Omental fat pad (tissue), 4 donors: ENCODE results near the gene EPM2A. TPM values are rescaled to one million over a fixed set of nuclear protein-coding genes. Genes with fewer than 3 reads are reported as not detected.

ENCODE experiments used
- ATAC-seq: fragments of 150-250 bp; one replicate; pipeline ENCODE4 v1.9.1; 2016; ENCODE audit warnings: mild to moderate bottlenecking, moderate library complexity; ENCODE audit not compliant: low FRiP score
- DNase-seq: peaks from one replicate; pipeline ENCODE4 v3.0.0-alpha.2; 2019; ENCODE audit warnings: low spot score
- total RNA-seq, 4 donors: library from RNA; depleted of rRNA; stranded (reverse); fragments of >200 nt; gene quantifications; one replicate each; pipeline ENCODE4 v1.1.0, GENCODE V29; 2016
- TF ChIP-seq, protein P1 (sequence below), 3 donors: fragments of 450-650 bp; IDR thresholded peaks; one replicate each; pipeline ENCODE4 v1.5.1; 2016 to 2017; ENCODE audit warnings: antibody characterized with exemption in 3 of 3, mild to moderate bottlenecking in 3 of 3, moderate library complexity in 2 of 3

EPM2A gene
- total RNA-seq, 4 donors from 2014 or later, result 11.2 to 15.3 (median 14.1) TPM

DNA sequence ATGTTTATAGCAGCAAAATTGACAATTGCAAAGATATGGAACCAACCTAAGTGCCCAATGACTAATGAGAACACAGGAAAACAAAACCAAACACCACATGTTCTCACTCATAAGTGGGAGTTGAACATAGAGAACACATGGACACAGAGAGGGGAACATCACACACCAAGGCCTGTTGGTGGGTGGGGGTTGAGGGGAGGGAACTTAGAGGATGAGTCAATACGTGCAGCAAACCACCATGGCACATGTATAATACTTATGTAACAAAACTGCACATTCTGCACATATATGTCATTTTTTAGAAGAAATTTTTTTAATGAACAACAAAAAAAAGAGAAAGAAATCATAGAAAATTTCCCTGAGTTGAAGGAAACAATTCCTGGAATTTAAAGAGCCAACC is 3.9 kb downstream of the EPM2A start:
- TF ChIP-seq, protein P1, sequence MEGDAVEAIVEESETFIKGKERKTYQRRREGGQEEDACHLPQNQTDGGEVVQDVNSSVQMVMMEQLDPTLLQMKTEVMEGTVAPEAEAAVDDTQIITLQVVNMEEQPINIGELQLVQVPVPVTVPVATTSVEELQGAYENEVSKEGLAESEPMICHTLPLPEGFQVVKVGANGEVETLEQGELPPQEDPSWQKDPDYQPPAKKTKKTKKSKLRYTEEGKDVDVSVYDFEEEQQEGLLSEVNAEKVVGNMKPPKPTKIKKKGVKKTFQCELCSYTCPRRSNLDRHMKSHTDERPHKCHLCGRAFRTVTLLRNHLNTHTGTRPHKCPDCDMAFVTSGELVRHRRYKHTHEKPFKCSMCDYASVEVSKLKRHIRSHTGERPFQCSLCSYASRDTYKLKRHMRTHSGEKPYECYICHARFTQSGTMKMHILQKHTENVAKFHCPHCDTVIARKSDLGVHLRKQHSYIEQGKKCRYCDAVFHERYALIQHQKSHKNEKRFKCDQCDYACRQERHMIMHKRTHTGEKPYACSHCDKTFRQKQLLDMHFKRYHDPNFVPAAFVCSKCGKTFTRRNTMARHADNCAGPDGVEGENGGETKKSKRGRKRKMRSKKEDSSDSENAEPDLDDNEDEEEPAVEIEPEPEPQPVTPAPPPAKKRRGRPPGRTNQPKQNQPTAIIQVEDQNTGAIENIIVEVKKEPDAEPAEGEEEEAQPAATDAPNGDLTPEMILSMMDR (IDR thresholded peaks at IDR 0.05), result no peak
- DNase-seq, result no peak
- ATAC-seq, result no peak

DNA sequence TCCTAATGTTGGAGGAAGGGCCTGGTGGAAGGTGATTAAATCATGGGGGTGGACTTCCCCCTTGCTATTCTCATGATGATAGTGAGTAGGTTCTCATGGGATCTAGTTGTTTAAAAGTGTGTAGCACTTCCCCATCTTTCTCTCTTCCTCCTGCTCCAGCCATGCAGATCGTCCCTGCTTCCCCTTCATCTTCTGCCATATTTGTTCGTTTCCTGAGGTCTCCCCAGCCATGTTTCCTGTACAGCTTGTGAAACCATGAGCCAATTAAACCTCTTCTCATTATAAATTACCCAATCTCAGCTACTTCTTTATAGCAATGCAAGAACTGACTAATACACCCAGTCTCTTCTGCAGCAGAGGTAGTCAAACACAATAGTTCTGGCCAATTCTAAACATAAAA is 5.4 kb downstream of the EPM2A start:
- no peak for DNase-seq
- TF ChIP-seq, protein P1 (IDR thresholded peaks at IDR 0.05), result no peak
- ATAC-seq, result no peak

DNA sequence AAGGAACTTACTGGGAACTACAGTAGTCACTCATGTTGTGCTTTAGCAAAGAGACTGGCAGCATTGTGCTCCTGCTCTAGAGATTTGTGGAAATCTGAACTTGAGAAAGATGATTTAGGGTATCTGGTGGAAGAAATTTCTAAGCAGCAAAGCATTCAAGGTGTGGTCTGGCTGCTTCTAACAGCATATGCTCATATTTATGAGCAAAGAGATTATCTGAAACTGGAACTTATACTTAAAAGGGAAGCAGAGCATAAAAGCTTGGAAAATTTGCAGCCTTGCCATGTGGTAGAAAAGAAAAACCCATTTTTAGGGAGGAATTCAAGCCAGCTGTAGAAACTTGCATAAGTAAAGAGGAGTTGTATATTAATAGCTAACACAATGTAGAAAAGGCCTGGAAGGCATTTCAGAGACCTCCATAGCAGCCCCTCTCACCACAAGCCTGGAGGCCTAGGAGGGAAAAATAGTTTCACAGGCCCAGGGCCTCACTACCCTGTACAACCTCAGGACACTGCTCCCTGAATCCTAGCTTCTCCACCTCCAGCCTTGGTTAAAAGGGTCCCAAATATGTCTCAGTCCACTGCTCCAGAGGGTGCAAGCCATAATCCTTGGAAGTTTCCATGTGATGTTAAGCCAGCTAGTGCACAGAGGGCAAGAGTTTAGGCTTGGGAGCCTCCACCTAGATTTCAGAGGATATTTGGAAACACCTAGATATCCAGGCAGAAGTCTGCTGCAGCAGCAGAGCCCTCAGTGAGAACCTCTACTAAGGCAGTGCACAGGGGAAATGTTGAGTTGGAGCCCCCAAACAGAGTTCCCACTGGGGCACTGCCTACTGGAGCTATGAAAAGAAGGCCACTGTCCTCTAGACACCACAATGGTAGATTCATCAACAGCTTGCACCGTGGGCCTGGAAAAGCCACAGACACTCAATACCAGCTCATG is 6.6 kb downstream of the EPM2A start:
- no peak for DNase-seq
- no peak for ATAC-seq
- TF ChIP-seq, protein P1 (IDR thresholded peaks at IDR 0.05), result no peak

DNA sequence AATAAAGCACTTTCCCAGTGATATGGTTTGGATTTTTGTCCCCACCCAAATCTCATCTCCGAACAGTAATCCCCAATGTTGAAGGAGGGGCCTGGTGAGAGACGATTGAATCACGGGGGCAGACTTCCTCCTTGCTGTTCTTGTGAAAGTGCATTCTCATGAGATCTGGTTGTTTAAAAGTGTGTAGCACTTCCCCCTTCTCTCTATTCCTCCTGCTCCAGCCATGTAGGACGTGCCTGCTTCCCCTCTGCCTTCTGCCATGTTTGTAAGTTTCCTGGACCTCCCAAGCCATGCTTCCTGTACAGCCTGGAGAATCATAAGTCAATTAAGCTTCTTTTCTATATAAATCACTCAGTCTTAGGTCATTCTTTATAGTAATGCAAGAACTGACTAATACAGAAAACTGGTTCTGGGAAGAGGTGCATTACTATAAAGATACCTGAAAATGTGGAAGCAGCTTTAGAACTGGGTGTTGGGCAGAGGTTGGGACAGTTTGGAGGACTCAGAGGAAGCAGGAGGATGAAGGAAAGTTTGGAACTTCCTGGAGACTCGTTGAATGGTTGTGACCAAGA is 7.4 kb downstream of the EPM2A start:
- DNase-seq, result no peak
- TF ChIP-seq, protein P1 (IDR thresholded peaks at IDR 0.05), result no peak
- ATAC-seq, result no peak

DNA sequence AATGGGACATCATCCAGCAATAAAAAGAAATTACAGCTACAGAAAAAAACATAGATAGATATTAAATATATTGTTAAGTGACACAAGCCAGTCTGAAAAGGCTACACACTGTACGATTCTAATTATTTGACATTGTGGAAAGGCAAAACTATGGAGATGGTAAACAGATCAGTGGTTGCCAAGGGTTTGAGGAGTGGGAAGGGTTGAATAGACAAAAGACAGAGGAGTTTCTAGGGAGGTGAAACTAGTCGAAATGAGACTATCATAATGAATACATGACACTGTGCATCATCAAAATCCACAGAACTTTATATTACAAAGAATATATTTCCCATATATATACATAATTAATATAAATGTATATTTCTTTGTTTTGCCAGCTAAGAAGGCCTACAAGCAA is 9.8 kb downstream of the EPM2A start:
- DNase-seq, result no peak
- ATAC-seq, result no peak
- TF ChIP-seq, protein P1 (IDR thresholded peaks at IDR 0.05), result no peak

DNA sequence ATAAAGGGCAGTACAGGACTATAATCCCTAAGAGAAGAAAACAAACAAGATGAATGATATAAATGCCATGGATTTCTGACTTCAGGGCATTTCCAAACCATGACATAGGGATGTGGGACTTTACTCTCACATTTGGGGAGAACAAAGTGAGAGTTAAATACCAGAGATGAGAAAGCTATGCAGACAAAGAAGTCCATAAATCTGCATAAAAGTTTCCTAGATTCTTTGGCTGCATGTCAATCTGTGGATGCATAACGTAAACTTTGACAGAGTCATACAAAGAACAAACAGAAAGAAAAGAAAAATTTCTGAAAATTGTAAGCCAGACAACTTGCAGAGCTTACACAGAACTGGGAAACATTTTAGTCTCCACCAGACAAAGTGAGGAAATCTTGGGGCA is 11.7 kb downstream of the EPM2A start:
- DNase-seq (no peak), ATAC-seq (no peak)
- TF ChIP-seq, protein P1 (IDR thresholded peaks at IDR 0.05), result no peak
